Measurements from ENCODE around the gene CHRNA5.

The CHRNA5 gene

GRCh38 chr15:78640527-78641101, 75.3 kb downstream of the CHRNA5 start:
- DNase-seq = no peak

- peak; percentile 63 for DNase-seq
These were observed 75.9 kb downstream of the CHRNA5 start, which contains the start of gene CHRNB4 for GRCh38 chr15:78641102-78641748. CHRNB4 (minus strand) TSS chr15:78641210; CDS start chr15:78641133, 77 bp downstream.

- DNase-seq = no peak
These were observed 76.5 kb downstream of the CHRNA5 start for GRCh38 chr15:78641749-78642275.

- no peak for DNase-seq
These were observed 77.0 kb downstream of the CHRNA5 start for GRCh38 chr15:78642331-78642730.

Measured in activated CD8-positive, alpha-beta memory T cell treated with anti-CD3 and anti-CD28 coated beads, Interleukin-2, amount 50 U/mL, for 48 hours (primary cell).